Smooth muscle cell (in vitro differentiated cells): ENCODE results near the gene OSBPL6. TPM values are rescaled to one million over a fixed set of nuclear protein-coding genes. Genes with fewer than 3 reads are reported as not detected.

Experiments
- DNase-seq: peaks from one replicate; lab custom pipeline; 2025; ENCODE audit not compliant: unreplicated experiment; lab: John Stamatoyannopoulos, UW
- H2AFZ ChIP-seq: fragments of 200-600 bp; sonication (generic); 2 replicates; pipeline ENCODE4 v1.6.0; 2016; ENCODE audit warnings: antibody characterized with exemption, low read depth, mild to moderate bottlenecking
- H3F3A ChIP-seq: fragments of 200-600 bp; sonication (generic); 2 replicates; pipeline ENCODE4 v1.6.0; 2017; ENCODE audit warnings: antibody characterized with exemption, low read depth
- H3K27ac ChIP-seq: fragments of 200-600 bp; sonication (generic); 2 replicates; pipeline ENCODE4 v1.5.1; 2016; ENCODE audit warnings: low read depth, mild to moderate bottlenecking
- H3K27me3 ChIP-seq: fragments of 200-600 bp; sonication (generic); 2 replicates; pipeline ENCODE4 v1.6.1; 2016; ENCODE audit warnings: low read depth, mild to moderate bottlenecking
- H3K36me3 ChIP-seq: fragments of 200-600 bp; sonication (generic); 2 replicates; pipeline ENCODE4 v1.5.1; 2016; ENCODE audit warnings: low read depth
- H3K4me1 ChIP-seq: fragments of 200-600 bp; sonication (generic); 2 replicates; pipeline ENCODE4 v1.5.1; 2016; ENCODE audit warnings: low read depth
- H3K4me2 ChIP-seq: fragments of 200-600 bp; sonication (generic); 2 replicates; pipeline ENCODE4 v1.6.0; 2016; ENCODE audit warnings: mild to moderate bottlenecking
- H3K4me3 ChIP-seq: fragments of 200-600 bp; sonication (generic); 2 replicates; pipeline ENCODE4 v1.5.1; 2016; ENCODE audit warnings: mild to moderate bottlenecking
- H3K79me2 ChIP-seq: fragments of 200-600 bp; sonication (generic); 2 replicates; pipeline ENCODE4 v1.6.0; 2016; ENCODE audit warnings: low read depth, mild to moderate bottlenecking
- H3K9ac ChIP-seq: fragments of 200-600 bp; sonication (generic); 2 replicates; pipeline ENCODE4 v1.6.0; 2016; ENCODE audit warnings: low read depth
- H3K9me3 ChIP-seq: fragments of 200-600 bp; sonication (generic); replicated peaks from 2 replicates; pipeline ENCODE4 v1.5.1; 2016; ENCODE audit warnings: low read depth
- H4K20me1 ChIP-seq: fragments of 200-600 bp; sonication (generic); 2 replicates; pipeline ENCODE4 v1.6.0; 2016; ENCODE audit warnings: low read depth
- WGBS: methylation state at CpG from one replicate; pipeline ENCODE4 v1.1.7; 2016; ENCODE audit warnings: low lambda C conversion rate; 5-methylcytosine and 5-hydroxymethylcytosine counted together
- polyA plus RNA-seq: library from polyadenylated mRNA; unstranded; fragments of >200 nt; fragmentation: Nextera tagmentation; extraction: Ambion mirVana; gene quantifications from 2 replicates; pipeline ENCODE4 v1.2.1, GENCODE V29; 2016
- total RNA-seq: library from RNA; depleted of rRNA; stranded (reverse); fragments of >200 nt; gene quantifications from 2 replicates; pipeline ENCODE4 v1.2.3, GENCODE V29; 2014
- TF ChIP-seq, protein P1 (sequence below): fragments of 200-600 bp; sonication (generic); IDR thresholded peaks from 2 replicates; pipeline ENCODE4 v1.5.1; 2017; ENCODE audit warnings: borderline replicate concordance, mild to moderate bottlenecking, antibody characterized with exemption; ENCODE audit not compliant: insufficient read depth, poor library complexity, severe bottlenecking

Gene OSBPL6
- total and polyA plus RNA-seq, 2 experiments from 2014 or later: 7.4 to 7.6 TPM

DNA sequence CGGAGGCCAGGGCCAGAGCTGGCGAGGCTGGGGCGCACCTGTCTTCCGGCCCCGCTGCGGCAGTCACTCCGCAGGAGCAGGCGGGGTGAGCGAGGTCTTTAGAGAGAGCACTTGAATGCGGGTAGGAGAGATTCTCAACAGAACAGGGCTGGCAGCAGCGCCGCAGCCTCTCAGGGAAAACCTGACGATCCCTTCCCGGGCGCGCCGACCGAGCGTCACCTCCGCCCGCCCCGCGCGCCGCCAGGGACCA lies 256.1 kb downstream of the OSBPL6 start:
- Histone ChIP-seq H2AFZ (peak overlapping the region; percentile 69), H3F3A (peaks cover 5% of the 10 kb centered on the region), H3K4me2 (peak overlapping the region; percentile 98), H4K20me1 (peaks cover 29% of the 10 kb centered on the region), H3K36me3 (peaks cover 9% of the 10 kb centered on the region), H3K79me2 (peaks cover 29% of the 10 kb centered on the region), H3K9me3 (no peaks in the 10 kb centered on the region), H3K9ac (peak overlapping the region; percentile 98), H3K4me1 (peaks cover 10% of the 10 kb centered on the region), H3K4me3 (peak overlapping the region; percentile 92), H3K27ac (peak overlapping the region; percentile 96), H3K27me3 (no peaks in the 10 kb centered on the region)
- DNase-seq: no peak
- TF ChIP-seq, protein P1, sequence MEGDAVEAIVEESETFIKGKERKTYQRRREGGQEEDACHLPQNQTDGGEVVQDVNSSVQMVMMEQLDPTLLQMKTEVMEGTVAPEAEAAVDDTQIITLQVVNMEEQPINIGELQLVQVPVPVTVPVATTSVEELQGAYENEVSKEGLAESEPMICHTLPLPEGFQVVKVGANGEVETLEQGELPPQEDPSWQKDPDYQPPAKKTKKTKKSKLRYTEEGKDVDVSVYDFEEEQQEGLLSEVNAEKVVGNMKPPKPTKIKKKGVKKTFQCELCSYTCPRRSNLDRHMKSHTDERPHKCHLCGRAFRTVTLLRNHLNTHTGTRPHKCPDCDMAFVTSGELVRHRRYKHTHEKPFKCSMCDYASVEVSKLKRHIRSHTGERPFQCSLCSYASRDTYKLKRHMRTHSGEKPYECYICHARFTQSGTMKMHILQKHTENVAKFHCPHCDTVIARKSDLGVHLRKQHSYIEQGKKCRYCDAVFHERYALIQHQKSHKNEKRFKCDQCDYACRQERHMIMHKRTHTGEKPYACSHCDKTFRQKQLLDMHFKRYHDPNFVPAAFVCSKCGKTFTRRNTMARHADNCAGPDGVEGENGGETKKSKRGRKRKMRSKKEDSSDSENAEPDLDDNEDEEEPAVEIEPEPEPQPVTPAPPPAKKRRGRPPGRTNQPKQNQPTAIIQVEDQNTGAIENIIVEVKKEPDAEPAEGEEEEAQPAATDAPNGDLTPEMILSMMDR: no peak
- 0% methylated on average over 13 of the region's 25 CpGs for WGBS

DNA sequence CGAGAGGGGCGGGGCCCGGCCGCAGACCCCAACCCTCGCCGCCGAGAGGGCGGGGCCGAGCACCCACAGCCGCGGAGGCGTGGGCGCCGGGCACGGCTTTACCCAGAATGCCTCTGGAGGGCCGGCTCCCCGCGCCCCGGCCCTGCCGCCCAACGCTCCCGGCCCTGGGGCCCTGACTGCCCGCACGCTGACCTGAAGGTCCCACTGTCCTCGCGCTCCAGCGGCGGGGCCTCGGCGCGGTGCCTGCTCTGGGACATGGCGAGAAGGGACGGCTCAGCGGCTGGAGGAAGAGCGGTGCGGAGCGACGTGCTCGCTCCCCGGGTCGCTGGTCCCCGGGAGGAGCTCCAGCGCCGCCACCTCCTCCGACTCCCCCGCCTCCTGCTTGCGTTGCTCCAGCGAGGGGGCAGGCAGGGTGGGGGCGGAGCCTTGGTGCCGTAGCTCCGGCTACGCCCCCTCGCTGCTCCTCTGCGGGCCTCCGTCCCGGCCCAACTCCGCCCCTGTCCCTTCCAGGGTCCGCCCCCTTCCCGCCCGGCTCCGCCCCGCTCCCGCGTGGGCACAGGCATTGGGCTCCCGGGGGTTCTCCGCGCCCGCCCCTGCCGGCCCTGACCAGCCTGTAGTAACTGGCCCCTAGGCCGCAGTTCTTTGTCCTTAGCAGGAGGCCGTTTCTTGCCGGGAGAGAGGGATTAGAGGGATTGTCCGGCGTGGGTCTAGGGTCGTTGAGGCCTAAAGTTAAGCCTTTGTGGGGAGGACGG lies 256.6 kb downstream of the OSBPL6 start, which contains the start of the genes PJVK and PRKRA:
Gene PJVK, plus strand, starts transcription at position 605 of the 752 bp plus-strand sequence. CDS start 2,032 bp downstream, outside the sequence.
Gene PRKRA, minus strand, starts transcription at position 402 of the 752 bp plus-strand sequence. Its CDS starts 145 bp downstream, at position 257.
- Histone ChIP-seq H3K9me3 (no peaks in the 10 kb centered on the region), H2AFZ (peak within 1 kb of the TSS; percentile 90), H3K36me3 (peaks cover 6% of the 10 kb centered on the region), H3K4me2 (peak within 1 kb of the TSS; percentile 98), H3F3A (peaks cover 5% of the 10 kb centered on the region), H3K9ac (peak within 1 kb of the TSS; percentile 98), H4K20me1 (peaks cover 29% of the 10 kb centered on the region), H3K79me2 (peaks cover 29% of the 10 kb centered on the region), H3K27me3 (no peaks in the 10 kb centered on the region), H3K27ac (peak within 1 kb of the TSS; percentile 96), H3K4me3 (peak within 1 kb of the TSS; percentile 92), H3K4me1 (peaks cover 10% of the 10 kb centered on the region)
- TF ChIP-seq, protein P1: no peak
- WGBS: 1% methylated on average over 46 of the region's 76 CpGs
- DNase-seq: peak; percentile 92

DNA sequence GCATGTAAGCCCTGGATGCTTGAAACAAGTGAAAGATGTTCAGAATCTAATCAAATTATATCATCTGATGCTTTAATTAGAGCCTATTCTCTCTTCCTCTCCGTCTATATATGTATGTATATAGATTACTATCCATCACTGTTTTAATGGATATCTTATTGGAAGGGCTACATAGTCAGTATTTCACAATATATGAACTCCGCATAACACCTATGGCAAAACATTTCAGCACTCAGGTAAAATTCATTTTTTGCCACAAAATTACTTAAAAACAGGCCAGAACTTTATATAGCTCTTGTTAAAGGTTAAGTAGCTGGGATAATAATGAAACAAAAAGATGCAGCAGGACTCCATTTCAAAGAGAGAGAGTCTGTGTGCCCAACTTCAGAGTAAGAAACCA lies 258.0 kb downstream of the OSBPL6 start:
- Histone ChIP-seq H3K27me3 (no peaks in the 10 kb centered on the region), H3K79me2 (peaks cover 29% of the 10 kb centered on the region), H3K9me3 (no peaks in the 10 kb centered on the region), H3K9ac (no peak overlapping the region), H2AFZ (no peak overlapping the region), H3F3A (peaks cover 5% of the 10 kb centered on the region), H3K4me1 (peaks cover 10% of the 10 kb centered on the region), H4K20me1 (peaks cover 29% of the 10 kb centered on the region), H3K4me3 (no peak overlapping the region), H3K4me2 (no peak overlapping the region), H3K27ac (peak overlapping the region; percentile 96), H3K36me3 (peaks cover 2% of the 10 kb centered on the region)
- TF ChIP-seq, protein P1: no peak
- 92% methylated on average over 2 of the region's 2 CpGs for WGBS
- DNase-seq: no peak

Other genes with a start within 250 kb of the OSBPL6 start
- under 0.01 TPM in 1 of 2 replicates, not detected in the other for gene PDE11A, start 121.7 kb upstream of the OSBPL6 start, total RNA-seq
- gene PDE11A, start 121.7 kb upstream of the OSBPL6 start, polyA plus RNA-seq: not detected in 2 replicates
- 9.0 and 12.5 TPM in 2 replicates for gene RBM45, start 82.1 kb upstream of the OSBPL6 start, total RNA-seq
- 10.2 and 11.6 TPM in 2 replicates for gene RBM45, start 82.1 kb upstream of the OSBPL6 start, polyA plus RNA-seq